Smooth muscle cell (in vitro differentiated cells): ENCODE measurements around the gene TBRG1. TPM values are rescaled to one million over a fixed set of nuclear protein-coding genes. Genes with fewer than 3 reads are reported as not detected.

Experiments
- DNase-seq: peaks from one replicate; lab custom pipeline; 2025; ENCODE audit not compliant: unreplicated experiment; lab: John Stamatoyannopoulos, UW
- H2AFZ ChIP-seq: fragments of 200-600 bp; sonication (generic); 2 replicates; pipeline ENCODE4 v1.6.0; 2016; ENCODE audit warnings: antibody characterized with exemption, low read depth, mild to moderate bottlenecking
- H3F3A ChIP-seq: fragments of 200-600 bp; sonication (generic); 2 replicates; pipeline ENCODE4 v1.6.0; 2017; ENCODE audit warnings: antibody characterized with exemption, low read depth
- H3K27ac ChIP-seq: fragments of 200-600 bp; sonication (generic); 2 replicates; pipeline ENCODE4 v1.5.1; 2016; ENCODE audit warnings: low read depth, mild to moderate bottlenecking
- H3K27me3 ChIP-seq: fragments of 200-600 bp; sonication (generic); 2 replicates; pipeline ENCODE4 v1.6.1; 2016; ENCODE audit warnings: low read depth, mild to moderate bottlenecking
- H3K36me3 ChIP-seq: fragments of 200-600 bp; sonication (generic); 2 replicates; pipeline ENCODE4 v1.5.1; 2016; ENCODE audit warnings: low read depth
- H3K4me1 ChIP-seq: fragments of 200-600 bp; sonication (generic); 2 replicates; pipeline ENCODE4 v1.5.1; 2016; ENCODE audit warnings: low read depth
- H3K4me2 ChIP-seq: fragments of 200-600 bp; sonication (generic); 2 replicates; pipeline ENCODE4 v1.6.0; 2016; ENCODE audit warnings: mild to moderate bottlenecking
- H3K4me3 ChIP-seq: fragments of 200-600 bp; sonication (generic); 2 replicates; pipeline ENCODE4 v1.5.1; 2016; ENCODE audit warnings: mild to moderate bottlenecking
- H3K79me2 ChIP-seq: fragments of 200-600 bp; sonication (generic); 2 replicates; pipeline ENCODE4 v1.6.0; 2016; ENCODE audit warnings: low read depth, mild to moderate bottlenecking
- H3K9ac ChIP-seq: fragments of 200-600 bp; sonication (generic); 2 replicates; pipeline ENCODE4 v1.6.0; 2016; ENCODE audit warnings: low read depth
- H3K9me3 ChIP-seq: fragments of 200-600 bp; sonication (generic); replicated peaks from 2 replicates; pipeline ENCODE4 v1.5.1; 2016; ENCODE audit warnings: low read depth
- H4K20me1 ChIP-seq: fragments of 200-600 bp; sonication (generic); 2 replicates; pipeline ENCODE4 v1.6.0; 2016; ENCODE audit warnings: low read depth
- CTCF ChIP-seq: fragments of 200-600 bp; sonication (generic); IDR thresholded peaks from 2 replicates; pipeline ENCODE4 v1.5.1; 2017; ENCODE audit warnings: borderline replicate concordance, mild to moderate bottlenecking, antibody characterized with exemption; ENCODE audit not compliant: insufficient read depth, poor library complexity, severe bottlenecking
- WGBS: methylation state at CpG from one replicate; pipeline ENCODE4 v1.1.7; 2016; ENCODE audit warnings: low lambda C conversion rate; 5-methylcytosine and 5-hydroxymethylcytosine counted together
- polyA plus RNA-seq: library from polyadenylated mRNA; unstranded; fragments of >200 nt; fragmentation: Nextera tagmentation; extraction: Ambion mirVana; gene quantifications from 2 replicates; pipeline ENCODE4 v1.2.1, GENCODE V29; 2016
- total RNA-seq: library from RNA; depleted of rRNA; stranded (reverse); fragments of >200 nt; gene quantifications from 2 replicates; pipeline ENCODE4 v1.2.3, GENCODE V29; 2014

Gene TBRG1
- total and polyA plus RNA-seq, 2 experiments from 2014 or later, result 28.5 to 30.6 TPM

DNA sequence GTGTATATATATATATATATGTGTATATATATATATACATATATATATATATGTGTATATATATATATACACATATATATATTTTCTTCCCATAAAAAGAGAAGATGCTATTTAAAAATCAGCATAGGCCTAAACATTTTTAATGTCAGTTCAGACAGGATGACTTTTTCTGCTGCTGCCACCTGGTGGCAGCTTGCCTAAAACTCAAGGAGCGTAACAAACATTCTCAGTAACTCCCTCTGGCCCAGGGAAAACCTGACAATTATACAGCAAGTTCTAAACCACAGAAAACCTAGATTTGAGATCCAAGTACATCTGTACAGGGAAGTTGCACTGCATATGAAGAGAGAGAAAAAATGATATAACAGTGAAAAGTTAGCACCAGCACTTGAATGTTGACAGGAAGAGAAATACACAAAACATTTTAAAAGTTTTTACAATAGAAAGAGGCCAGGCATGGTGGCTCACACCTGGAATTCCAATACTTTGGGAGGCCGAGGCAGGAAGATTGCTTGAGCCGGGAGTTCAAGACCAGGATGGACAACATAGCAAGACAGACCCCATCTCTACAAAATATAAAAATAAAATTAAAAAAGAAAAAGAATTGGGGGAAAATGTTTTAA is 36.3 kb upstream of the TBRG1 start:
- Histone ChIP-seq H3K27me3 (no peaks in the 10 kb centered on the region), H4K20me1 (no peaks in the 10 kb centered on the region), H3K36me3 (no peaks in the 10 kb centered on the region), H3K9me3 (no peaks in the 10 kb centered on the region), H3K9ac (no peak overlapping the region), H3K4me3 (no peak overlapping the region), H3K4me2 (no peak overlapping the region), H3F3A (no peaks in the 10 kb centered on the region), H3K4me1 (no peaks in the 10 kb centered on the region), H3K79me2 (no peaks in the 10 kb centered on the region), H3K27ac (no peak overlapping the region), H2AFZ (no peak overlapping the region)
- WGBS, result 39% methylated on average over 3 of the region's 3 CpGs
- no peak for DNase-seq
- peak; percentile 73 for TF ChIP-seq CTCF

GRCh38 chr11:124591430-124591829 is 31.2 kb upstream of the TBRG1 start:
- no peak overlapping the region for H3K4me2 ChIP-seq
- H2AFZ ChIP-seq, result no peak overlapping the region
- H3K79me2 ChIP-seq, result no peaks in the 10 kb centered on the region
- H3K27me3 ChIP-seq, result no peaks in the 10 kb centered on the region
- no peaks in the 10 kb centered on the region for H3K4me1 ChIP-seq
- no peaks in the 10 kb centered on the region for H3K36me3 ChIP-seq
- DNase-seq, result no peak
- TF ChIP-seq CTCF, result no peak
- no peaks in the 10 kb centered on the region for H3F3A ChIP-seq
- no peak overlapping the region for H3K9ac ChIP-seq
- 91% methylated on average over 2 of the region's 2 CpGs for WGBS
- H4K20me1 ChIP-seq, result no peaks in the 10 kb centered on the region
- no peak overlapping the region for H3K27ac ChIP-seq
- no peaks in the 10 kb centered on the region for H3K9me3 ChIP-seq
- no peak overlapping the region for H3K4me3 ChIP-seq

DNA sequence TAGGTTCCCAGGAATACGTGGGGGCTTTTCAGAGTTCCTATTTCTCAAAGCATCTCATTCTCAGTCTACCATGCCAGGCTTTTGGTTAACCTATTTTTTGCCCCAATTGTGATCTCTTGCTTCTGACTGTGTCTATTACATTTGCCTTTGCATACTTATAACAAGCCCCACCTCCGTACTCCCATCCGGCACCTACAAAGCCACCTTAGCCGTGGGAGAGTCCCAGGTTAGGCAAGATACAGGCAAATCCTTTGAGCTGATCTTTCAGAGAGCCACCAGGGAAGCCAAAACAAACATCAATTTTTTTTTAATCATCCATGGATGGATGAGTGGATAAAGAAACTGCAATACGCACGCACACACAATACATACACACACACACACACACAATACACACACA is 30.0 kb upstream of the TBRG1 start:
- DNase-seq, result no peak
- Histone ChIP-seq H4K20me1 (no peaks in the 10 kb centered on the region), H3K9ac (no peak overlapping the region), H3K36me3 (no peaks in the 10 kb centered on the region), H3K9me3 (no peaks in the 10 kb centered on the region), H3F3A (no peaks in the 10 kb centered on the region), H2AFZ (no peak overlapping the region), H3K4me2 (no peak overlapping the region), H3K27ac (no peak overlapping the region), H3K27me3 (peaks cover 7% of the 10 kb centered on the region), H3K4me3 (no peak overlapping the region), H3K4me1 (no peaks in the 10 kb centered on the region), H3K79me2 (no peaks in the 10 kb centered on the region)
- no peak for TF ChIP-seq CTCF
- WGBS, result 92% methylated on average over 6 of the region's 6 CpGs

DNA sequence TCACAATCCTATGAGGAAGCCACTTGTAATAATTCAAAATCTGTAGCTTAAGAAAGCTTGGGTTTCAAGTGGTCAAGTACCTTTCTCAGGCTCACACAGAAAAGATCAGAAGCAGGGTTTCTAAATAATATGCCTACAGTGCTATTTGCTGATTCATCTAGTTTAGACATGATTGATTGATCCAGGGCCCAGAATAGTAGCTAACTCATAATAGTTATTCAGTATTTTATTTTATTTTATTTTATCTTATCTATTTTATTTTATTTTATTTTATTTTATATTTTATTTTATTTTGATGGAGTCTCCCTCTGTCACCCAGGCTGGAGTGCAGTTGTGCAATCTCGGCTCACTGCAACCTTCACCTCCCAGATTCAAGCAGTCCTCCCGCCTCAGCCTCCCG is 27.4 kb upstream of the TBRG1 start:
- Histone ChIP-seq H3K27ac (no peak overlapping the region), H3K4me3 (no peak overlapping the region), H3K79me2 (no peaks in the 10 kb centered on the region), H3K36me3 (no peaks in the 10 kb centered on the region), H3K4me2 (no peak overlapping the region), H3F3A (no peaks in the 10 kb centered on the region), H3K27me3 (peaks cover 10% of the 10 kb centered on the region), H4K20me1 (no peaks in the 10 kb centered on the region), H3K9me3 (no peaks in the 10 kb centered on the region), H3K9ac (no peak overlapping the region), H2AFZ (no peak overlapping the region), H3K4me1 (no peaks in the 10 kb centered on the region)
- WGBS, result 90% methylated on average over 3 of the region's 3 CpGs
- no peak for DNase-seq
- no peak for TF ChIP-seq CTCF
